ENCODE results near the gene KRT26.

KRT26 gene

DNA sequence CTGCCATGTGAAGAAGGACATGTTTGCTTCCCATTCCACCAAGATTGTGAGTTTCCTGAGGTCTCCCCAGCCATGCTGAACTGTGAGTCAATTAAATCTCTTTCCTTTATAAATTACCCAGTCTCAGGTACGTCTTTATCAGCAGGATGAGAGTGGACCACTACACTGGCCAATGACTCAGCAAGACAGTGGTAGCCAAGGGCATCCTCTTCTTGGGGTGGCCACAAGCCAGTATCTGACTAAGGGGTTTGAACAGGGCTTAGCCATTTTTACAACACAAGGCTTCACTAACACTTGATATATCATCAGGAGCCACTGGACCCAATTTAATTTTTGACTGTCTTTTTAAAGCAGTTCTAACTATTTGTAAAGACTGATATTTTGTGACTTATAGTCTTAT, 47.3 kb downstream of the KRT26 start:
- DNase-seq = no peak

DNA sequence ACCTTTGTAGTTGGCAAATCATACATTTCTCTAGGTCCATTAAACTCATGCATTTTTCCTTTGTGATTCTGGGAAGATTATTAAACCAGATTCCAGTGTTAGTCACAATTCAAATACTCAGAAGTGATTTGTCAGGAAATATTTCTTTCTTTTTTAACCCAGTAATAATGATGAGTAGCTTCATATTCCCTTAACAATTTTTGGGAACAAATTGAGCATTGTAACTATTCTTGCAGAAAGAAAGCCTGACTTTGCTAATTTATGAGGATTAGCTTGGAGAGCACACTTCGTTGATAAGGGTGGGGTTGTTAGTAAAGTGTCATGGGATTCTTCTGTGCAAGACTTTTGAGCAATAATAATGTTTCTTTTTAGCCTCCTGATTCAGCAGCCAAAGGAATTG, 49.8 kb downstream of the KRT26 start:
- DNase-seq = no peak

DNA sequence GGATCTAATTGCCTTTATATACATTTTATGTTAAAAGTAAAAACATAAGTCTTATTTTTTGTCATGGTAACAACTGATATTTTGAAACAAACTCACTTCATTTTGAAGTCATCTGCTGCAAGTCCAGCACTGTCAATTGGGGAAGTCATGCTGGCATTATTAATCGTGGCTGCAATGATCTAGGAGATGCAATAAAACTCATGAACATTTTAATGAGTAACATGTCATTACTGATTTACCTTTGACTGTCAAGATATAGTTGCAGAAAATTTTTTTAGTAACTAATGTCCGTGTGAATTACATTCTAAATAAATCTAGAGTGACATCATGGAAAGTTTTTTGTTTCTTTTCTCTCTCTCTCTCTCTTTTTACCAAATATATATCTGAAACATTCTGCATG, 51.1 kb downstream of the KRT26 start:
- no peak for DNase-seq

DNA sequence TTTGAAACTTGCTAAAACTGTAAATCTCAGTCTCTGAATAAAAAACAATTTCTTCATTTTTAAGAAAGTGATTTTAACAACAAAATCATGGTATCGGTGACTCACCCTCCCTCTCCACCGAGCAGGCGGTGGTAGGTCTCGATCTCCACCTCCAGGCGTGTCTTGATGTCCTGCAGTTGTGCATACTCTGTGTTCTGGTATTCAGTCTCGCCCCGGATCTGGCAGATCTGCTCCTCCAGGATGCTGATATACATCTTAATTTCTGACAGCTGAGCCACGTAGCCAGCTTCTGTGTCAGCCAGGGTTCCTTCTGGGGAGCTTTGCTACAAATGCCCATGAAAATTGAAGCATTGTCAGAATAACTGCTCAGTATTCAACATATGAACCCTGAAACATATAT, 53.1 kb downstream of the KRT26 start:
- no peak for DNase-seq

DNA sequence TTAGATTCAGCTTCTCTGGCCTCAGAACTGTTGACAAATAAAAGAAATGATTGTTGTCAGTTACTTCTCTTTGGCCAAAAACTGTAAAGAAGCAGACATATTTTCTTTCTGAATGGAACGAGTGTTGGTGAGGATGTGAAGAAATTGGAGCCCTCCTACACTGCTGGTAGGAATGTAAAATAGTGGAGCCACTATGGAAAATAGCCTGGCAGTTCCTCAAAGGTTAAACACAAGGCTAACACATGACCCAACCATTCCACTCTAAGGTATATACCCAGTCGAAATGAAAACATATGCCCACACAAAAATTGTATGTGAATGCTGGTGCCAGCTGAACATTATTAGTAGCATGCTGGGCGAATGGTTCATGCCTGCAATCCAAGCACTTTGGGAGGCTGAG, 54.2 kb downstream of the KRT26 start:
- no peak for DNase-seq

Measured in NCI-H1048 (cell line).